ENCODE data around the gene SIMC1. TPM values are rescaled to one million over a fixed set of nuclear protein-coding genes. Genes with fewer than 3 reads are reported as not detected.
"Not testable (repeated sequence)": the region's sequence is repeated elsewhere in the genome, so short reads cannot be mapped to it uniquely, and the experiment has no call there.

The SIMC1 gene
- total RNA-seq, 1 experiment from 2014 or later = 19.2 TPM

GRCh38 chr5:176201811-176202210 is 36.4 kb upstream of the SIMC1 start:
- ChIA-PET POLR2A (no interaction called here), CTCF (no interaction called here)
- no peak overlapping the region for H3K27ac ChIP-seq (ENCODE audit: low read length)
- in situ Hi-C loops (cut with HindIII; ENCODE audit: low pct_unique_long_range_greater_than_20kb, low sequenced_read_pairs) (no loop called here), intact Hi-C loops (cut with micrococcal nuclease; ENCODE audit: unreplicated experiment) (no loop called here)
- BruUV-seq (replicated peaks) = no TSS peak
- H3K4me1 ChIP-seq (ENCODE audit: control insufficient read depth, insufficient read depth, low read length) = no peaks in the 10 kb centered on the region
- no peaks in the 10 kb centered on the region for H3K9me3 ChIP-seq (ENCODE audit: control insufficient read depth, insufficient read depth, low read depth, low read length)
- H3K27me3 ChIP-seq (ENCODE audit: control insufficient read depth, insufficient read depth, low read length) = no peaks in the 10 kb centered on the region
- H3K36me3 ChIP-seq (ENCODE audit: control insufficient read depth, insufficient read depth, low read length) = no peaks in the 10 kb centered on the region
- ATAC-seq (no peak), DNase-seq (ENCODE audit: low read depth, low spot score) (no peak)
- H3K4me3 ChIP-seq (ENCODE audit: low read depth in 2 of 2, low read length in 2 of 2) = no peak overlapping the region
- TF ChIP-seq TCF7L2 (IDR thresholded peaks at IDR 0.05; ENCODE audit: low read depth, low read length) (no peak), CTCF (IDR thresholded peaks at IDR 0.05) (no peak), REST (IDR thresholded peaks at IDR 0.05; ENCODE audit: insufficient read depth in 1 of 2, low read depth in 2 of 2, low read length in 1 of 2) (no peak), POLR2AphosphoS5 (IDR thresholded peaks at IDR 0.05; ENCODE audit: low read depth, low read length) (no peak), SIN3A (IDR thresholded peaks at IDR 0.05; ENCODE audit: borderline replicate concordance, insufficient read depth, low read depth, low read length) (no peak)

- CTCF ChIA-PET = no interaction called here
- Histone ChIP-seq H3K36me3 (ENCODE audit: control insufficient read depth, insufficient read depth, low read length) (no peaks in the 10 kb centered on the region), H3K9me3 (ENCODE audit: control insufficient read depth, insufficient read depth, low read depth, low read length) (no peaks in the 10 kb centered on the region), H3K27me3 (ENCODE audit: control insufficient read depth, insufficient read depth, low read length) (no peaks in the 10 kb centered on the region), H3K4me3 (ENCODE audit: low read depth in 2 of 2, low read length in 2 of 2) (no peak overlapping the region), H3K4me1 (ENCODE audit: control insufficient read depth, insufficient read depth, low read length) (no peaks in the 10 kb centered on the region), H3K27ac (ENCODE audit: low read length) (no peak overlapping the region)
- intact Hi-C loops (cut with micrococcal nuclease; ENCODE audit: unreplicated experiment) = no loop called here
- ATAC-seq = no peak
- BruUV-seq (replicated peaks) = no TSS peak
- TF ChIP-seq SIN3A (IDR thresholded peaks at IDR 0.05; ENCODE audit: borderline replicate concordance, insufficient read depth, low read depth, low read length) (no peak), TCF7L2 (IDR thresholded peaks at IDR 0.05; ENCODE audit: low read depth, low read length) (no peak)
- in situ Hi-C loops (cut with HindIII; ENCODE audit: low pct_unique_long_range_greater_than_20kb, low sequenced_read_pairs) = no loop called here
- POLR2A ChIA-PET = no interaction called here
- DNase-seq (ENCODE audit: low read depth, low spot score) = no peak
Measured at GRCh38 chr5:176203086-176203485, 35.1 kb upstream of the SIMC1 start.

GRCh38 chr5:176203535-176203934 is 34.7 kb upstream of the SIMC1 start:
- H3K27me3 ChIP-seq (ENCODE audit: control insufficient read depth, insufficient read depth, low read length); POLR2A ChIA-PET; BruUV-seq (replicated peaks); in situ Hi-C loops (cut with HindIII; ENCODE audit: low pct_unique_long_range_greater_than_20kb, low sequenced_read_pairs); H3K4me3 ChIP-seq (ENCODE audit: low read depth in 2 of 2, low read length in 2 of 2); DNase-seq (ENCODE audit: low read depth, low spot score); H3K4me1 ChIP-seq (ENCODE audit: control insufficient read depth, insufficient read depth, low read length); H3K36me3 ChIP-seq (ENCODE audit: control insufficient read depth, insufficient read depth, low read length); CTCF ChIA-PET; H3K9me3 ChIP-seq (ENCODE audit: control insufficient read depth, insufficient read depth, low read depth, low read length); ATAC-seq; H3K27ac ChIP-seq (ENCODE audit: low read length); intact Hi-C loops (cut with micrococcal nuclease; ENCODE audit: unreplicated experiment): not testable (repeated sequence)

GRCh38 chr5:176214466-176215021 is 23.7 kb upstream of the SIMC1 start:
- POLR2A ChIA-PET; H3K36me3 ChIP-seq (ENCODE audit: control insufficient read depth, insufficient read depth, low read length); DNase-seq (ENCODE audit: low read depth, low spot score); H3K4me1 ChIP-seq (ENCODE audit: control insufficient read depth, insufficient read depth, low read length); H3K27ac ChIP-seq (ENCODE audit: low read length); in situ Hi-C loops (cut with HindIII; ENCODE audit: low pct_unique_long_range_greater_than_20kb, low sequenced_read_pairs); ATAC-seq; H3K9me3 ChIP-seq (ENCODE audit: control insufficient read depth, insufficient read depth, low read depth, low read length); H3K27me3 ChIP-seq (ENCODE audit: control insufficient read depth, insufficient read depth, low read length); CTCF ChIA-PET; H3K4me3 ChIP-seq (ENCODE audit: low read depth in 2 of 2, low read length in 2 of 2); intact Hi-C loops (cut with micrococcal nuclease; ENCODE audit: unreplicated experiment); BruUV-seq (replicated peaks): not testable (repeated sequence)

GRCh38 chr5:176216393-176216916 is 21.8 kb upstream of the SIMC1 start:
- peak; percentile 72 for ATAC-seq
- in situ Hi-C loops (cut with HindIII; ENCODE audit: low pct_unique_long_range_greater_than_20kb, low sequenced_read_pairs); BruUV-seq (replicated peaks): not testable (repeated sequence)

More at GRCh38 chr5:176216393-176216916, 21.8 kb upstream of the SIMC1 start:
- CTCF ChIA-PET; DNase-seq (ENCODE audit: low read depth, low spot score); H3K9me3 ChIP-seq (ENCODE audit: control insufficient read depth, insufficient read depth, low read depth, low read length); H3K36me3 ChIP-seq (ENCODE audit: control insufficient read depth, insufficient read depth, low read length); H3K27ac ChIP-seq (ENCODE audit: low read length); POLR2A ChIA-PET; H3K4me3 ChIP-seq (ENCODE audit: low read depth in 2 of 2, low read length in 2 of 2); H3K4me1 ChIP-seq (ENCODE audit: control insufficient read depth, insufficient read depth, low read length); H3K27me3 ChIP-seq (ENCODE audit: control insufficient read depth, insufficient read depth, low read length); intact Hi-C loops (cut with micrococcal nuclease; ENCODE audit: unreplicated experiment): not testable (repeated sequence)

Data from Panc1 (cell line).